Urothelium cell line (cell line): ENCODE measurements around the gene KCTD21.
A peak's percentile ranks its signal among the peaks of the same experiment; 100 is the strongest.

Experiments used
- DNase-seq: peaks from one replicate; pipeline ENCODE4 v3.0.0; 2011; ENCODE audit warnings: low spot score, mixed read lengths
- FAIRE-seq: peaks from 2 replicates; lab custom pipeline; 2011; peaks lifted over from hg19 to GRCh38; lab: Jason Lieb, UNC

Gene KCTD21

GRCh38 chr11:78202733-78203167 lies 14.3 kb upstream of the KCTD21 start:
- DNase-seq (no peak), FAIRE-seq (no peak)

GRCh38 chr11:78201096-78201818 lies 12.8 kb upstream of the KCTD21 start:
- no peak for FAIRE-seq
- no peak for DNase-seq

GRCh38 chr11:78200553-78200952 lies 12.1 kb upstream of the KCTD21 start:
- FAIRE-seq: no peak

GRCh38 chr11:78200061-78200460 lies 11.6 kb upstream of the KCTD21 start:
- DNase-seq (no peak), FAIRE-seq (no peak)

More at GRCh38 chr11:78200553-78200952, 12.1 kb upstream of the KCTD21 start:
- DNase-seq: no peak

GRCh38 chr11:78199653-78200015 lies 11.2 kb upstream of the KCTD21 start:
- DNase-seq (no peak), FAIRE-seq (no peak)

- FAIRE-seq (peak; percentile 35), DNase-seq (no peak)
Observed at GRCh38 chr11:78199015-78199652, 10.7 kb upstream of the KCTD21 start.

GRCh38 chr11:78197816-78198215 lies 9.4 kb upstream of the KCTD21 start:
- DNase-seq (no peak), FAIRE-seq (no peak)

- FAIRE-seq: no peak
- DNase-seq: no peak
Observed at GRCh38 chr11:78196661-78197091, 8.2 kb upstream of the KCTD21 start.

- FAIRE-seq: no peak
Observed at GRCh38 chr11:78195917-78196560, 7.6 kb upstream of the KCTD21 start.

GRCh38 chr11:78194490-78194889 lies 6.1 kb upstream of the KCTD21 start:
- FAIRE-seq (no peak), DNase-seq (no peak)

More at GRCh38 chr11:78195917-78196560, 7.6 kb upstream of the KCTD21 start:
- no peak for DNase-seq

GRCh38 chr11:78193806-78194205 lies 5.4 kb upstream of the KCTD21 start:
- no peak for DNase-seq
- no peak for FAIRE-seq

- no peak for DNase-seq
Observed at GRCh38 chr11:78192911-78193351, 4.5 kb upstream of the KCTD21 start.

GRCh38 chr11:78192223-78192719 lies 3.8 kb upstream of the KCTD21 start:
- FAIRE-seq: no peak

More at GRCh38 chr11:78192911-78193351, 4.5 kb upstream of the KCTD21 start:
- no peak for FAIRE-seq

GRCh38 chr11:78190871-78191538 lies 2.6 kb upstream of the KCTD21 start:
- DNase-seq (no peak), FAIRE-seq (no peak)

More at GRCh38 chr11:78192223-78192719, 3.8 kb upstream of the KCTD21 start:
- no peak for DNase-seq

GRCh38 chr11:78190374-78190773 lies 1.9 kb upstream of the KCTD21 start:
- DNase-seq (no peak), FAIRE-seq (no peak)

- no peak for DNase-seq
- no peak for FAIRE-seq
Observed at GRCh38 chr11:78189851-78190250, 1.4 kb upstream of the KCTD21 start.

GRCh38 chr11:78189174-78189724 lies 823 bp upstream of the KCTD21 start:
- DNase-seq (no peak), FAIRE-seq (no peak)

- FAIRE-seq (no peak), DNase-seq (no peak)
Observed at GRCh38 chr11:78187366-78188285, 800 bp downstream of the KCTD21 start.

GRCh38 chr11:78181185-78181584 lies 7.2 kb downstream of the KCTD21 start:
- FAIRE-seq (no peak), DNase-seq (no peak)

- DNase-seq (no peak), FAIRE-seq (no peak)
Observed at GRCh38 chr11:78180751-78181150, 7.7 kb downstream of the KCTD21 start.
